GM18951 (cell line): Measurements from ENCODE around the gene OPALIN.

ENCODE experiments used
- POLR2A ChIP-seq: IDR thresholded peaks from 4 replicates; pipeline ENCODE4 v1.6.1; 2011; ENCODE audit warnings: mild to moderate bottlenecking; ENCODE audit not compliant: insufficient read length, insufficient read depth; ENCODE audit errors: extremely low read depth
- in situ Hi-C: fragments of 300-500 bp; cut with MboI; formaldehyde crosslinking; loops from one replicate; pipeline ENCODE4 v1.12.0; 2022; ENCODE audit warnings: low sequenced_read_pairs, mixed read lengths, inconsistent platforms; ENCODE audit not compliant: unreplicated experiment

OPALIN gene

GRCh38 chr10:96298362-96298761, 60.4 kb downstream of the OPALIN start:
- in situ Hi-C loops = loop anchor here (5.0 kb wide), 1 partner anchor 71 kb away; no protein-coding TSS in a partner anchor
- no peak for TF ChIP-seq POLR2A

GRCh38 chr10:96297486-96297885, 61.3 kb downstream of the OPALIN start:
- in situ Hi-C loops = loop anchor here (5.0 kb wide), 1 partner anchor 70 kb away; no protein-coding TSS in a partner anchor

GRCh38 chr10:96295475-96295874, 63.3 kb downstream of the OPALIN start:
- no peak for TF ChIP-seq POLR2A
- in situ Hi-C loops = loop anchor here (5.0 kb wide), 1 partner anchor 68 kb away; no protein-coding TSS in a partner anchor

More at GRCh38 chr10:96297486-96297885, 61.3 kb downstream of the OPALIN start:
- no peak for TF ChIP-seq POLR2A
